ENCODE data around the gene ZC3H10. TPM values are rescaled to one million over a fixed set of nuclear protein-coding genes. Genes with fewer than 3 reads are reported as not detected.
A peak's percentile ranks its signal among the peaks of the same experiment; 100 is the strongest.

The ZC3H10 gene
- total and polyA plus RNA-seq, 2 of the 13 experiments (the other 11 are each of a cell fraction or from before 2014, with no cell fraction given): 0.70 to 2.3 TPM

DNA sequence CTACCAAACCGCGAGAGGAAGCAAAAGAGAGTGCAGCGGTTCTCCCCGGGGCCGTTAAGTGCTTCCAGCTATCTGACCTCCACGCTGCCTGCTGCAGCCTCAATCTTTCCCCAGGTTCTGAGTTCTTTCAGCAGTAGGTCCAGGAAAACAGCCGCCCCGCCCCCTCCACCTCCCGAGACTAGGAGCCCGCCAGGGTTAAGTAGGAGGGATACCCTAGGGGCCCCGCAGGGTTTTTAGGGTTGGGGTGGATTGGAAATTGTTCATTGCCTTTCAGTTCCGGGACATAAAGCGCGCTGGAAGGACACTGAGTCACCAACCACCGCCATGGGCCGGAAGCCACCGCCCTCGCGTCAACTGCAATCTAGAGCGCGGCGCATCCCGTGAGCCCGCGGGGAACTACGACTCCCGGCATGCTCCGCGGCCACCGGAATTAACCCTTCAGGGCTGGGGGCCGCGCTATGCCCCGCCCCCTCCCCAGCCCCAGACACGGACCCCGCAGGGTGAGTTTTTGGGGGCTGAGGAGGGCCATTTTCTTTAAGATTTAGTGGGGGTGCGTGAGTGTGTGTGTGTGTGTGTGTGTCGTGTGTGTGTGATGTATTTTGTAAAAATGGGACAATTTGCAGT, 34.2 kb downstream of the ZC3H10 start, which contains the start of gene MYL6B (continued):
- TF ChIP-seq, protein P1, sequence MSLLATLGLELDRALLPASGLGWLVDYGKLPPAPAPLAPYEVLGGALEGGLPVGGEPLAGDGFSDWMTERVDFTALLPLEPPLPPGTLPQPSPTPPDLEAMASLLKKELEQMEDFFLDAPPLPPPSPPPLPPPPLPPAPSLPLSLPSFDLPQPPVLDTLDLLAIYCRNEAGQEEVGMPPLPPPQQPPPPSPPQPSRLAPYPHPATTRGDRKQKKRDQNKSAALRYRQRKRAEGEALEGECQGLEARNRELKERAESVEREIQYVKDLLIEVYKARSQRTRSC (CRISPR knock-in tag; IDR thresholded peaks at IDR 0.05; ENCODE audit: low read depth): no peak
- TF ChIP-seq ZNF703 (CRISPR knock-in tag; IDR thresholded peaks at IDR 0.05; ENCODE audit: borderline replicate concordance) (no peak), POGZ (CRISPR knock-in tag; IDR thresholded peaks at IDR 0.05) (peak; percentile 49), TRIM24 (CRISPR knock-in tag; IDR thresholded peaks at IDR 0.05) (no peak), RBM22 (optimal IDR thresholded peaks at IDR 0.05; ENCODE audit: low read length) (no peak), MEF2D (CRISPR knock-in tag; IDR thresholded peaks at IDR 0.05) (no peak), ADNP (CRISPR knock-in tag; IDR thresholded peaks at IDR 0.05) (no peak), GZF1 (CRISPR knock-in tag; IDR thresholded peaks at IDR 0.05) (no peak), THAP11 (CRISPR knock-in tag; IDR thresholded peaks at IDR 0.05) (peak; percentile 97), HOXA9 (CRISPR knock-in tag; IDR thresholded peaks at IDR 0.05; ENCODE audit: borderline replicate concordance) (no peak), ZNF317 (CRISPR knock-in tag; IDR thresholded peaks at IDR 0.05) (0 out of 2 replicates have a peak, but pooled peaks have one; percentile 1), ATF7-NPFF (CRISPR knock-in tag; IDR thresholded peaks at IDR 0.05; ENCODE audit: low read depth) (no peak), MZF1 (CRISPR knock-in tag; IDR thresholded peaks at IDR 0.05; ENCODE audit: borderline replicate concordance) (no peak), IKZF1 (IDR thresholded peaks at IDR 0.05) (no peak), HNRNPLL (IDR thresholded peaks at IDR 0.05; ENCODE audit: low read depth, low read length, poor library complexity, severe bottlenecking) (peak; percentile 55)
- TF ChIP-seq, protein P2, sequence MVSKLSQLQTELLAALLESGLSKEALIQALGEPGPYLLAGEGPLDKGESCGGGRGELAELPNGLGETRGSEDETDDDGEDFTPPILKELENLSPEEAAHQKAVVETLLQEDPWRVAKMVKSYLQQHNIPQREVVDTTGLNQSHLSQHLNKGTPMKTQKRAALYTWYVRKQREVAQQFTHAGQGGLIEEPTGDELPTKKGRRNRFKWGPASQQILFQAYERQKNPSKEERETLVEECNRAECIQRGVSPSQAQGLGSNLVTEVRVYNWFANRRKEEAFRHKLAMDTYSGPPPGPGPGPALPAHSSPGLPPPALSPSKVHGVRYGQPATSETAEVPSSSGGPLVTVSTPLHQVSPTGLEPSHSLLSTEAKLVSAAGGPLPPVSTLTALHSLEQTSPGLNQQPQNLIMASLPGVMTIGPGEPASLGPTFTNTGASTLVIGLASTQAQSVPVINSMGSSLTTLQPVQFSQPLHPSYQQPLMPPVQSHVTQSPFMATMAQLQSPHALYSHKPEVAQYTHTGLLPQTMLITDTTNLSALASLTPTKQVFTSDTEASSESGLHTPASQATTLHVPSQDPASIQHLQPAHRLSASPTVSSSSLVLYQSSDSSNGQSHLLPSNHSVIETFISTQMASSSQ (IDR thresholded peaks at IDR 0.05; ENCODE audit: low read depth): no peak
- TF ChIP-seq, protein P2 (CRISPR knock-in tag; IDR thresholded peaks at IDR 0.05; ENCODE audit: borderline replicate concordance): no peak
- TF ChIP-seq, protein P3, sequence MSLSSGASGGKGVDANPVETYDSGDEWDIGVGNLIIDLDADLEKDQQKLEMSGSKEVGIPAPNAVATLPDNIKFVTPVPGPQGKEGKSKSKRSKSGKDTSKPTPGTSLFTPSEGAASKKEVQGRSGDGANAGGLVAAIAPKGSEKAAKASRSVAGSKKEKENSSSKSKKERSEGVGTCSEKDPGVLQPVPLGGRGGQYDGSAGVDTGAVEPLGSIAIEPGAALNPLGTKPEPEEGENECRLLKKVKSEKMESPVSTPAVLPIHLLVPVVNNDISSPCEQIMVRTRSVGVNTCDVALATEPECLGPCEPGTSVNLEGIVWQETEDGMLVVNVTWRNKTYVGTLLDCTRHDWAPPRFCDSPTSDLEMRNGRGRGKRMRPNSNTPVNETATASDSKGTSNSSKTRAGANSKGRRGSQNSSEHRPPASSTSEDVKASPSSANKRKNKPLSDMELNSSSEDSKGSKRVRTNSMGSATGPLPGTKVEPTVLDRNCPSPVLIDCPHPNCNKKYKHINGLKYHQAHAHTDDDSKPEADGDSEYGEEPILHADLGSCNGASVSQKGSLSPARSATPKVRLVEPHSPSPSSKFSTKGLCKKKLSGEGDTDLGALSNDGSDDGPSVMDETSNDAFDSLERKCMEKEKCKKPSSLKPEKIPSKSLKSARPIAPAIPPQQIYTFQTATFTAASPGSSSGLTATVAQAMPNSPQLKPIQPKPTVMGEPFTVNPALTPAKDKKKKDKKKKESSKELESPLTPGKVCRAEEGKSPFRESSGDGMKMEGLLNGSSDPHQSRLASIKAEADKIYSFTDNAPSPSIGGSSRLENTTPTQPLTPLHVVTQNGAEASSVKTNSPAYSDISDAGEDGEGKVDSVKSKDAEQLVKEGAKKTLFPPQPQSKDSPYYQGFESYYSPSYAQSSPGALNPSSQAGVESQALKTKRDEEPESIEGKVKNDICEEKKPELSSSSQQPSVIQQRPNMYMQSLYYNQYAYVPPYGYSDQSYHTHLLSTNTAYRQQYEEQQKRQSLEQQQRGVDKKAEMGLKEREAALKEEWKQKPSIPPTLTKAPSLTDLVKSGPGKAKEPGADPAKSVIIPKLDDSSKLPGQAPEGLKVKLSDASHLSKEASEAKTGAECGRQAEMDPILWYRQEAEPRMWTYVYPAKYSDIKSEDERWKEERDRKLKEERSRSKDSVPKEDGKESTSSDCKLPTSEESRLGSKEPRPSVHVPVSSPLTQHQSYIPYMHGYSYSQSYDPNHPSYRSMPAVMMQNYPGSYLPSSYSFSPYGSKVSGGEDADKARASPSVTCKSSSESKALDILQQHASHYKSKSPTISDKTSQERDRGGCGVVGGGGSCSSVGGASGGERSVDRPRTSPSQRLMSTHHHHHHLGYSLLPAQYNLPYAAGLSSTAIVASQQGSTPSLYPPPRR (CRISPR knock-in tag; IDR thresholded peaks at IDR 0.05; ENCODE audit: borderline replicate concordance): no peak
- TF ChIP-seq, protein P4, sequence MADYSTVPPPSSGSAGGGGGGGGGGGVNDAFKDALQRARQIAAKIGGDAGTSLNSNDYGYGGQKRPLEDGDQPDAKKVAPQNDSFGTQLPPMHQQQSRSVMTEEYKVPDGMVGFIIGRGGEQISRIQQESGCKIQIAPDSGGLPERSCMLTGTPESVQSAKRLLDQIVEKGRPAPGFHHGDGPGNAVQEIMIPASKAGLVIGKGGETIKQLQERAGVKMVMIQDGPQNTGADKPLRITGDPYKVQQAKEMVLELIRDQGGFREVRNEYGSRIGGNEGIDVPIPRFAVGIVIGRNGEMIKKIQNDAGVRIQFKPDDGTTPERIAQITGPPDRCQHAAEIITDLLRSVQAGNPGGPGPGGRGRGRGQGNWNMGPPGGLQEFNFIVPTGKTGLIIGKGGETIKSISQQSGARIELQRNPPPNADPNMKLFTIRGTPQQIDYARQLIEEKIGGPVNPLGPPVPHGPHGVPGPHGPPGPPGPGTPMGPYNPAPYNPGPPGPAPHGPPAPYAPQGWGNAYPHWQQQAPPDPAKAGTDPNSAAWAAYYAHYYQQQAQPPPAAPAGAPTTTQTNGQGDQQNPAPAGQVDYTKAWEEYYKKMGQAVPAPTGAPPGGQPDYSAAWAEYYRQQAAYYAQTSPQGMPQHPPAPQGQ (CRISPR knock-in tag; IDR thresholded peaks at IDR 0.05; ENCODE audit: borderline replicate concordance): no peak

All from HepG2 (cell line).